ENCODE results near the gene EPS8L2.
"Not testable (repeated sequence)": the region's sequence is repeated elsewhere in the genome, so short reads cannot be mapped to it uniquely, and the experiment has no call there.

- not testable (repeated sequence) for TF ChIP-seq CTCF (IDR thresholded peaks at IDR 0.05; ENCODE audit: insufficient read depth, low read depth, low read length); EZH2 (IDR thresholded peaks at IDR 0.05; ENCODE audit: insufficient read depth, low read length)
Observed at GRCh38 chr11:690244-690643, 15.8 kb upstream of the EPS8L2 start.

Data from astrocyte (in vitro differentiated cells and primary cell).